HG03139 (cell line): ENCODE results near the gene ESPL1.

ENCODE experiments used
- ATAC-seq: cut with Tn5 transposase; IDR thresholded peaks from one replicate; pipeline ENCODE4 v1.9.1; 2021; ENCODE audit not compliant: unreplicated experiment

The ESPL1 gene

DNA sequence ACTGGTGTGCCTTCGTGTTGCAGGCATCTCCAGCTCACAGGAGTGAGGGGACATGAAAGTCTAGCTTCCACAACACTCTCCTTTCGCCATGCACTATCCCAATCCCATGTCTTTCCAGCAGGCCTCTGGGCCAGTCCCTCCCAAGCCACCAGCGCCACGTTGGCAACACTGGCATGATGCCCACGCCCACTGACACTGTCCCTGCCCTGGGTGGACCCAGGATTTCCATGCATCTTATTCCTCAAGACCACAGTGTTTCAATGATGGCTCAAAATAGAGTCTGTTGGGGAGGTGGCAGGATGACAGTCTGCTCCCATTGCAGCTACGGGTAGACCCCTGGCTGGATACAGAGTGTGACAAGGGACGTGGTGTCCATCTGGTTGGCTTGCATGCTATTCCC, 65.7 kb downstream of the ESPL1 start:
- no peak for ATAC-seq

DNA sequence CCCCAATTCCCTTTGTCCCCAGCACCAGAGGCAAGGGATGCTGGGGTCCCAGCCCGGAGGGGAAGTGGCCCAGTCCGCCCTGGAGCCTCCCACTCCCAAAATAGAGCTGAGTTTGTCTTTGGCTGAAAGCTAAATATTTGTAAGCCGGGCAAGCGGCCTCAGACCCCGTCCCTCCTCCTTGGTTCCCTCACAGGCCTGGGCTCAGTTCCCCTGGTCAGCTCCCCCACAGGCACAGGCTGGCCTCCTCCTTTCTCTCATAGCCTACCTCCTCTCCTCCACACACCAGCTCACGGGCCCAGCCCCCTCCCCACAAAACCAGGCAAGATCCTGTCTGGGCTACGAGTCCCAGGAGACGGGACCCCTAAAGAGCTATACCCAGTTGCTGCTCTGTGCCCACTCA, 66.7 kb downstream of the ESPL1 start:
- ATAC-seq = no peak

DNA sequence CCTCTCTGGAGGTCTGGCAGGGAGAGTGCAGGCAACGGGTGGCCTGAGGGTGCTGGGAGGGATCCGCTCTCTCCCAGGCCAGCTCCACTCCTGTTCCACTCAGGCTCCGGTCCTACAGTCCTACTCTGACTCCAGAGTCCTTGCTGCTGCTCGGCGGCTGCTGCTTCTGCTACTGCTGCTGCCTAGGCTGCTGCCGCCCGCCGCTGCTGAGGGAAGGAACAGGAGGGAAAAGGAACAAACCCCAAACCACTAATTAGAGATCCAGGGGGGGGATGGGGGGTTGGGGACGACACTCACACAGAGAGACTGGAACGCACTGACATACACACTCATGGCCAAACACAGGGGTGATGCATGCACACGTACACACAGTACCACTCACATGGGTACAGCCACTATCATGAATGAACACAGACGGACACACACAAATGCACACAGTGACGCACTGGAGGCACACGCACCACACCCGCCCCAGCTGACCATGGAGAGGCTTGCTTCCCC, 68.1 kb downstream of the ESPL1 start, which contains the start of gene SP7:
Gene SP7, minus strand, starts transcription at position 174 of the 501 bp plus-strand sequence. CDS start 708 bp downstream, outside the sequence.
- ATAC-seq = no peak

DNA sequence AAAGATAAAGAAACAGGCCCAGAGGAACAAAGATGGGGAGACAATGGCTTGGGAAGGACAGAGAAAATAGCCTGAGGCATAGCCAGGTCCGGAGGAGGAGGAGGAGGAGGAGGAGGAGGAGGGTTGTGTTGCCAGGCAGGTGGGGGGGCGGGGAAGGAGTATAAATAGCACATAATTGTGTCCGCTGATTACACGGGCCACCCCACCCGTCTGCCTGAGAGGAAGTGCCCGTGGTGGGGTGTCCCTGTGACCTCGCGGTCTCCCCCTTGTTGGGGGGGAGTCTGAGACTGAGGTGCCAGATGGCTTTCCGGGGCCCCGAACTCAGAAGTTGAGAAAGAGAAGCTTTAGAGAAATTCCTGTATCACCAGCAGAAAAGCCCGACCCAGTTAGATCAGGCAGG, 69.9 kb downstream of the ESPL1 start:
- no peak for ATAC-seq

DNA sequence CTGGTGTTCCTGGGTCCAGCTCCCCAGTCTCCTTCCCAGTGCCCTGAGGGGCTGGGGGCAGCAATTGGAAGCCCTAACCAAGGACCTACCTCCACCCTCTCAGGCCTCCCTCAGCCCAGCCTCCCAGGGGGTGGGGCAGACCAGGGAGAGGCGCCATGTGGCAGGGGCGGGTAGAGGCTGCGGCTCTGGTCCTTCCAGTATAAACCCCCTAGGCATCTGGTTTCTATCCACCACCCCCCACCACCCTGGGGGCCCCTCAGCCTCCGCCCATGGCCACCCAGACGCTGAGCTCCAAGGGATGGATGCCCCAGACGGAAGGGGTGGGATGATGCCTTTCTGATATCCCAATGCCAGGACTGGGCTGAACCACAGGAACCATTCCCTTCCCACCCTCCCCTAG, 70.8 kb downstream of the ESPL1 start:
- no peak for ATAC-seq

DNA sequence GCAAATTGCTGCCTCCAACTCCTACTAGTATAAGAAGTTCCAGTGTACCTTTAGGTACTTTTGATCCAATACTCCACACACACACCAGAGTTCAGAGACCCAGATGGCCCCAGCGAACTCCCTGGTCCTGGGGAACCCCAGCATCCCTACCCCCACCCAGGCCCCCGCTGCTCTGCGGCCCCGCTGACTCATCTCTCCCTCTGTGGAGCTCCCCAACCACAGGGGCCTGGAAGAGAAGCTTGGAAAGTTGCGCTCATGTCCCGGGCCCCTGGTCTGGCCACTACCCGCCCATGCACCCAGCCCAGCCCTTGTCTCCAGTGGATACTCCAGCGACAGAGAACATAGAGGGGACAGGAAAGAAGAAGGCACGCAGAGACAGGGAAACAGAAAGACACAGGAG, 72.3 kb downstream of the ESPL1 start:
- no peak for ATAC-seq
